Caki2 (cell line): ENCODE measurements around the gene PAPOLG. TPM values are rescaled to one million over a fixed set of nuclear protein-coding genes. Genes with fewer than 3 reads are reported as not detected.

ENCODE experiments used
- DNase-seq: peaks from one replicate; pipeline ENCODE4 v3.0.0-alpha.2; 2015; ENCODE audit warnings: low read depth
- in situ Hi-C: cut with HindIII; loops from 2 replicates; pipeline ENCODE4 v1.10.0; 2016; ENCODE audit warnings: low sequenced_read_pairs, low pct_unique_long_range_greater_than_20kb, mixed read lengths
- total RNA-seq: library from RNA; depleted of rRNA; stranded (reverse); fragments of >200 nt; shearing (Covaris generic); gene quantifications from 2 replicates; pipeline ENCODE4 v1.2.3, GENCODE V29; 2014; ENCODE audit warnings: low replicate concordance; rRNA removed

Gene PAPOLG
- 2.3 TPM in 2 replicates for total RNA-seq

DNA sequence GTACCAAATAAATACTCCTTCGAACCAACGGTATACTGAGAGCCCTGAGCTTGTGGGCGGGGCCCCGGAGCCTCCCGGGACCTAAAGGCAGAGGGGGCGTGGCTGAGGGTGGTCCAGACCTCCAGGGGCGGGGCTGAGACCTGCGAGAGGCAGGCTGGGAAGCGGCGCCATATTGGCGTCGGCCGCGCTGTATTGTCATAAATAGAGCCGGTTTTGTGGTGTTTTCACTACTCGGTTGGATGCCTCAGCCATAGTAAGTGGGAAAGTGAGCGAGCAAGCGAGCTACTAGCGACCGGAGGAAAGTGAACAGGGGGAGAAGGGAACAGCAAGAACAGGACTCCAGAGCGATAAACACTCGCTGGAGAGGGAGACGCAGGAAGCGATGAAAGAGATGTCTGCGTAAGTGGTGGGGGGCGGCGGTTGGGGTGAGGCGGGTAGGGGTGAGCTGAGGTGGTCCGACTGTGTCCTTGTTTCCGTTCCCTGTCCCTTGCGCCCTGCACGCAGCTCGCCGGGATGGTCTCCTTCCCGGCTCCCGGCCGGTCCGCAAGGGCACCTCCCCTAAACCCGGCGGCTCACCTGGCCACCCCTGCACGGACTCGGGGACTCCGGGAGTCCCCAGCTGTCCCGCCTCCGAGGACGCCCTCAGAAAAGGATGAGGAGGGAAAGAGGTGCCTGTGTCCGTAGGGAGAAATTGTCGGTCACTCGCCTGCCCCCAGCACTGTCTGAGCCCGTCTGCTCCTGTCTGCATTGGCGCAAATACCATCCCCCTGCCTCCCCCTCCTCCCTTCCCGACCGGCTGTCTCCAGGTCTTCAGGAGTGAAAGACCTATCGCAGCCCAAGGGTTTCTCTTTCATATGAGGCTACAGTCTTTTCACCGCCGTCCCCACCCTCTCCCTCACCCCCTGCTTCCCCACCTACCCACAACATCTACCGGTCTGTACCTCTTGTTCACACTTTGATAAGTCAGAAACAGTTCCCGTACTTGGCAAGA is at the start of gene PAPOLG:
PAPOLG (plus strand) TSS at position 172 of the 991 bp plus-strand sequence; CDS start at position 383, 211 bp downstream.
- in situ Hi-C loops, result no loop called here
- DNase-seq, result peak; percentile 83

DNA sequence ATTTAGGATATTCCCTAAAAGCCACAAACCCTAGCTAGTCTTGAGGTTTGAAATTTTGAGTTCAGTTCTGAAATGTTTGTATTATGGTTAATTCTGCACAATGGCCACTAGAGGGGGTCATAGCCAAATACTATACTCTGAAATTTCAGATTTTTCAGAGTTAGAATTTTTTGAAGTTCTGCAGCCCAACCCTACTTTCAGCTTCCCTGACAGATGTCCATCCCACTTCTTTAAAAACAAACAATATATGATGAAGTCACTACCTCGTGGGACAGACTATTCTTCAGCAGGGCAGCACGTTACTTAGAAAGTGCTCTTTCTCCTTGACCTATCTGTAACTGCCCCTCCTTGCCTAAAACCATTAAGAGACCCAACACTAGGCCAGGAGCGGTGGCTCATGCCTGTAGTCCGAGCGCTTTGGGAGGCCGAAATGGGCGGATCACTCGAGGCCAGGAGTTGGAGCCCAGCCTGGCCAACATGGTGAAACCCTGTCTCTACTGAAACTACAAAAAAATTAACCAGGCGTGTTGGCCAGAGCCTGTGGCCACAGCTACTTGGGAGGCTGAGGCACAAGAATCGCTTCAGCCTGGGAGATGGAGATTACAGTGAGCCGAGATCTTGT is 48.2 kb upstream of the PAPOLG start:
- DNase-seq, result peak; percentile 19
- in situ Hi-C loops, result no loop called here

DNA sequence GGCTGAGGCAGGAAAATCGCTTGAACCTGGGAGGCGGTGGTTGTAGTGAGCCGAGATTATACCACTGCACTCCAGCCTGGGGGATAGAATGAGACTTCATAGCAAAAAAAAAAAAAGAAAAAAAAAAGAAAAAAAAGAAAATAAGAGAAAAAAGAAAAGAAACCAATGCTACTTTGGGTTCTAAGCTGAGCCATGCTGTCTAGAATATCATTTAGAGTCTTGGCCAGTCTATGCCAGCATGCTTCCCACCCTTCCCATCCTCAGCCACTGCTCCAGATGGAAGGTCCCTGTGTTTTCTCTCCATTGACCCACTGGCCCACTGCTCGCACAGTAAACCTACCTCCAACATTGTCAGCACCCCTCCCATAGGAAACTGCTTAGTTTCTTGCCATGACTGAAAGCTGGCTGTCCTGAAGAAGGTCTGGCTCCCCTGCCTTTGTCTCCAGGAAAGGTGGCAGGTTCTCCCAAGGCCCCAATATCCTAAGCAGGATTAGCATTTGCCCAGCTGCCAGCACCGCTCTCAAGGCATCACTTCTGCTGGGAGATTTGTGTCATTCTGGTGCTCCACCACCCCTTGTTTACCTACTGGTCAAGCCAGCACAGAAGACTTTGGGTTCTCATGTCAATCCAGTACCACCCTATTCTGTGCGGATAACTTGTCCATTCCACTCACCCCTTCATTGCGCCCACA is 47.3 kb upstream of the PAPOLG start:
- in situ Hi-C loops, result no loop called here
- no peak for DNase-seq

GRCh38 chr2:60710707-60711106 is 45.4 kb upstream of the PAPOLG start:
- in situ Hi-C loops, result no loop called here
- no peak for DNase-seq

GRCh38 chr2:60715561-60715960 is 40.5 kb upstream of the PAPOLG start:
- in situ Hi-C loops, result no loop called here
- no peak for DNase-seq

DNA sequence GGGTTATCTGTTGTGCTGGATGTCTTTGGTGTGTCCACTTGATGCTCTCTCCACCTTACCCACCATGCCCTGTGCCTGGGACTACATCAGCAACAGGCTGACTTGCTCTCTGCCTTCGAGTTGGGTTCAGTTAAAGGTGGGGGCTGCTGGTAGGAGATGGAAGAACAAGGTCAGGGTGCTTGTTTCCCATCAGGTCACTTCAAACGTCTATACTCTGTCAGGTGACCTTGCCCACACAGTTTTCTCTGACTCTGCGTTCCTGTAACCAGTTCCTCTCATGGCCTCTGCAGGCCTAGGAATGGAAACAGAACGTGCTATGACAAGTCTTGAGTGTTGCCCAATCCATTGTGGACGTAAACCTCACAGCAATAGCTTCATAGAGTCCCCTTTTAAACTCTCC is 38.4 kb upstream of the PAPOLG start:
- no peak for DNase-seq
- in situ Hi-C loops, result no loop called here

GRCh38 chr2:60719331-60719730 is 36.7 kb upstream of the PAPOLG start:
- in situ Hi-C loops, result no loop called here

DNA sequence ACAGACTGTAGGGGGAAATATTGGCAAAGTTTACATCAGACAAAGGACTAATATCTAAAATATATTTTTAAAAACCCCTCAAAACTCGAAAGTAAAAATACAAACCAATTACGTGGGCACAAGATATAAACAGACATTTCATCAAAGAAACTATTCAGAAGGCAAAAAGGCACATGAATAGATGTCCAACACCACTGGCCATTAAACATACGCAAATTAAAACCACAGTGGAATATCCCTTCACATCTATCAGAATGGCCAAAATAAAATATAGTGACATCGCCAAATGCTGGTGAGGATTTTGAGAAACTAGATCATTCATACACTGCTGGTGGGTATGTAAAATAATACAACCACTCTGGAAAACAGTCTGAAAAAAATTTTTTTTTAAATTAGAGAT is 30.6 kb upstream of the PAPOLG start:
- in situ Hi-C loops, result no loop called here
- no peak for DNase-seq

More at GRCh38 chr2:60719331-60719730, 36.7 kb upstream of the PAPOLG start:
- no peak for DNase-seq

DNA sequence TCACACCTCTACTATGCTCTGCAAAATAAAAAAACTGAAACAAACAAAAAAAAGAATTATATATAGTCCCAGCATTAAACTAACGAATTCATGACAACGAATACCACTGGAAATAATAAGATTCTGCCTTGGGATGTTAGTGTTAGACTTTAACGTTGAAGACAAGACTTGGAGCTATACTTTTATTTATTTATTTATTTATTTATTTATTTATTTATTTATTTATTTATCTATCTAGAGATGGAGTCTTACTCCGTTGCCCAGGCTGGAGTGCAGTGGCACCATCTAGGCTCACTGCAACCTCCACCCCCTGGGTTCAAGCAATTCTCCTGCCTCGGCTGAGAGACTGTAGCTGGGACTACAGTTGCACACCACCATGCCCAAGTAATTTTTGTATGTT is 27.2 kb upstream of the PAPOLG start:
- DNase-seq, result no peak
- in situ Hi-C loops, result no loop called here

- DNase-seq, result no peak
- in situ Hi-C loops, result no loop called here
Observed at GRCh38 chr2:60735496-60736250, 20.4 kb upstream of the PAPOLG start.

DNA sequence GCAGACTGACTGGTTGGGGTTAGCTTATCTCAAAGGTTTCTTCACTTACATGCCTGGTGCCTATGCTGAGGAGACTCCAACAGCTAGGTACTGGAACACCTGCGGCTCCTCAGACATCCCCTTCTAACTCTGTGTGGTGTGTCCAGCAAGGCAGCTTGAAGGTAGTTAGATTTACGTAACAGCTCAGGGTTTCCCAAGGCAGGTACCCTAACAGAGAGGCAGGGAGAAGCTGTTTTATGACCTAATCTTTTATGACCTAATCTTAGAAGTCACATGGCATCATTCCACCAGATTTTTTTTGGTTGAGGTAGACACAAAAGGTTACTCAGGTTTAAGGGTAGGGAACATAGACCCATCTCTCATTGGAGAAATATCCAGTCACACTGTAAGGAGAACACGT is 17.4 kb upstream of the PAPOLG start:
- no peak for DNase-seq
- in situ Hi-C loops, result no loop called here

DNA sequence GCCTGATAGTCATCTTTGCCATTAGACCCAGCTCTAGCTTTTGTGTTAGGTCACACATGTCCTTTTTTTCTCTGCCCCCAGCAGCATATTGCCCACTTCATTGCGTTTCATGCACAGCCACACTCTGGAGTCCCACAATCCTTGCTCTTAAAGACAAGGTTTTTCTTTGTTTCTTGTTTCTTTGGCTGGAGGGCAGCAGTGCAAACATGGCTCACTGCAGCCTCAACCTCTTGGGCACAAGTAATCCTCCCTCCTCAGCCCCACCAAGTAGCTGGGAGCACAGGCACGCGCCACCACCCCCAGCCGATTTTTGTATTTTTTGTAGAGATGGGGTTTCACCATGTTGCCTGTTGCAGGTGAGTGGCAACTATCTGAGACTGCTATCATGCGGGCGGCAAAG is 16.9 kb upstream of the PAPOLG start:
- in situ Hi-C loops, result no loop called here
- DNase-seq, result no peak

- DNase-seq, result no peak
- in situ Hi-C loops, result no loop called here
Observed at GRCh38 chr2:60741576-60741975, 14.5 kb upstream of the PAPOLG start.

- in situ Hi-C loops, result no loop called here
- no peak for DNase-seq
Observed at GRCh38 chr2:60742419-60742818, 13.6 kb upstream of the PAPOLG start.

- no peak for DNase-seq
- in situ Hi-C loops, result no loop called here
Observed at GRCh38 chr2:60745330-60745729, 10.7 kb upstream of the PAPOLG start.

DNA sequence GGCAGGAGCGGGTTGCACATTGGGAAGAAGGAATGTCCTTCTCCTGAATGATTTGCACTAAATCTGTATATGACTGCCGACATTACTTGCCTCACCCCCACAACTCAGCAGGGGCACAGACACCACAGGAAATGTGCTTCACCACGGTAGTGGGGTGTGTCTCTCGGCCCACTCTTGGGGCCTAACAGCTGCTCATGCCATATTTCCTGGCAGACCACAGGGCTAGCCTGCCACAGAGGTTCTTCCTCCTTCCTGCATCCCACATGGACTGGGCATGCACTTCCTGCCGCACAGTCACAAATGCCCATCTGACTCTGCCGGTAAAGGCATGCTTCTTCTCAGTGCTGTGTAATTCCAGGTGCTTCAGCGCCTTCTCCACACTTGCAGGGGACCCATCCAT is 10.3 kb upstream of the PAPOLG start:
- in situ Hi-C loops, result no loop called here
- no peak for DNase-seq

DNA sequence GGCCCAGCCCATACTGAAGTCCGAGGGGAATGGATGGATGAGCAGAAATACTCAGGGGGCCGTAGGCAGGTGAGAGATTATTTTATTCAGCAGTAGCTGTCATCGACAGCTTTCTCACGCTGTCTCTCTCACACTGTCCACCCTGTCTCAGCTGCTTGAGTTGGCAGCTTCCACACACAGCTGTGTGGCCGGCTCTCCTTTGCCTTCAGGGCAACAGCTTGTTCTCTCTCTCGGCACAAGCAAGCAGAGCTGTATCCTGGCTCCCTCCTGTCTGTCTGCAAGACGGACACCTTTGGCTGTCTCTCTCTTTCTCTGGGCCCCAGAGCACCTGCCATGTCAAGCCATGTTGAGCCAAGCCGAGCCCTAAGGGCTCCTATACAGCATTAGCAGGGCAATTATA is 9.8 kb upstream of the PAPOLG start:
- in situ Hi-C loops, result no loop called here

GRCh38 chr2:60759654-60760053 is 3.6 kb downstream of the PAPOLG start:
- in situ Hi-C loops, result no loop called here

More for the DNA sequence above, 9.8 kb upstream of the PAPOLG start:
- DNase-seq, result no peak

More at GRCh38 chr2:60759654-60760053, 3.6 kb downstream of the PAPOLG start:
- DNase-seq, result no peak
